ENCODE data around the gene DUSP7.

DUSP7 gene

DNA sequence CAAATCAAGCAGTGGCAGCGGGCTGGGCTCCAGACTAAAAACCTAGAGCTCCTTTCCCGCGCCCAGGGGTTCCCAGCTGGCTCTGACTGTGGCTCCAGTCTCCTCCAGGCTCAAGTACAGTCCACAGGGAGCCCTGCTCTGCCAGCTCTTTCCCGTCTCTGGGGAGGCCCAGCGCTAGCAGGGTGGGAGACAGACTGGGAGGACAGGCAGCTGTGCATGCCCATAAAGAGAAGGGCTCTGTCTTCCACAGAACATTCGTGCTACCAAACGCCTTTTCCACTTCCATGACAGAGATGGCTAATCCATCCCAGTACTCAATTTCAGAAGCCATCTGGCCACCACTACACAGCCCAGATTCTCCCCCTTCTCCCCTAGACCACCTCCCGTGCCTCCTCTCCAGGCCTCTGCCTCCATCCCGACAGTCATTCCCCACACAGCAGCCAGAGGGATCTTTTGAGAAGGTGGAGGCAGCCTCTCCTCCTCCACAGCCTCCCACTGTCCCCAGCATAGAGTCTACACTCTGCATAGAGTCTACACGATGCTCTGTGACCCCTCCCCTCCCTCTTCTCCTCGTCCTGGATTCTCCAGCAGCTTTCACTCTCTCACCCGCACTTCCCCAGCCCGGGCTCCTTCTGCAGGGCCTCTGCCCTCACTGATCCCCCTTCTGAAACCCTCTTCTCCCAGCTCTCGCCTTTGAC is 6.8 kb upstream of the DUSP7 start:
- TF ChIP-seq TAF1 (IDR thresholded peaks at IDR 0.05; ENCODE audit: borderline replicate concordance, low read depth, low read length), result no peak
- TF ChIP-seq POLR2A (IDR thresholded peaks at IDR 0.05; ENCODE audit: low read depth, low read length), result no peak
- TF ChIP-seq POLR2AphosphoS5 (IDR thresholded peaks at IDR 0.05; ENCODE audit: low read depth, low read length), result no peak
- no peak for DNase-seq (ENCODE audit: insufficient read length)
- no peak for FAIRE-seq

DNA sequence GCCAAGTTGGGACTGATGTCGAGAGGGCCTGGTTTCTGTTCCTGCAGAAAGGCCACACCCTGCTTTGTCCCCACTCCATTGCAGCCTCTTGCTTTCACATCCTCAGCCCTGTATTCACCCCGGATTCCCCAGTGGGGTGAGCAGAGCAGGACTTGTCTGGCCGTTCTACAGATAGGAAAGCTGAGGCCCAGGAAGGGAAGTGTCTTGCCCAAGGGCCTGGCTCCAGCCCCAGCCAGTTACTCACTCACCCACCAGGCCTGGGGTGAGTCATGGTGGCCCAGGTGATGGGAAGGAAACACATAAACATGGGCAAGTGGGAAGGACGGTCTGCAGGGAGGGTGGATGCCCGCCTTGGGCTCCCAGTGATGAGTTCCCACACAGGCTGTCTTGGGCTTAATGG is 6.1 kb upstream of the DUSP7 start:
- no peak for DNase-seq (ENCODE audit: insufficient read length)
- FAIRE-seq, result peak; percentile 63
- TF ChIP-seq TAF1 (IDR thresholded peaks at IDR 0.05; ENCODE audit: borderline replicate concordance, low read depth, low read length) (no peak), POLR2A (IDR thresholded peaks at IDR 0.05; ENCODE audit: low read depth, low read length) (0 out of 2 replicates have a peak, but pooled peaks have one; percentile 22)

DNA sequence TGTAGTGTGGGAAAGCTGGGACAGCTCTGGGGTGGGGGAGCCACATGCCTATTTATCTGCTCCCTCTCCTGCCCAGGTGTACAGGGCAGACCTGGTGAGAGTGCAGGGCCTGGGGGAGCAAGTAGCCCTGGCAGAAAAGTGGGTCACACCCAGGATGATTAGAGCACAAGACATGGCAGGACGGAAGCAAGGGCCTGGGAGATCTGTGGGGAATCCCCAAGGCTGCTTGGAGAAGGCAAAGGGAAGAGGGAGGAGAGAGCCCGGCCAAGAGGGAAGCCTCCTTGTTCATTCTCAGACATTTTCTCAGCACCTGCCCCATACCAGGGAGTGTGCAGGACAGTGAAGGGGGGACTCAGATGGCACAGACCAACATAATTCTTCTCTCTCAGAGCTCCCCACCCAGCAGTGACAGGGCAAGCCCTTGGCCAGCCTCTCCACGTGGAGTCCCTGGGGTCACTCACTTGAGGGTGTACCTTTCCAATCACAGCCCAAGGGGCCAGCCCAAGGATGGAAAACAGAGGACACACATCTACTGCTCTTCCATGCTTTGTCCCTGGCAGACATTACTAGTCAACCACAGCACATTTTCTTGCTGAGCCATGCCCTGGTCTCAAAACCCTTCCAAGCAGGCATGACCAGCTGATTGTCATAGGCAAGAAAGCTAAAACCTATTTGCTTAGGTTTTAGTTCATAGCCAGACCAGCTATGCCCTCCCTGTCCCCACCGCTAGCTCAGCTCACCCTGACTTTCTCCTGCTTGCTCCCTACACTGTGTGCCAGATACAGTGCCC is 4.9 kb upstream of the DUSP7 start:
- FAIRE-seq, result no peak
- no peak for DNase-seq (ENCODE audit: insufficient read length)
- TF ChIP-seq POLR2AphosphoS5 (IDR thresholded peaks at IDR 0.05; ENCODE audit: low read depth, low read length) (no peak), TAF1 (IDR thresholded peaks at IDR 0.05; ENCODE audit: borderline replicate concordance, low read depth, low read length) (no peak), POLR2A (IDR thresholded peaks at IDR 0.05; ENCODE audit: low read depth, low read length) (no peak)

DNA sequence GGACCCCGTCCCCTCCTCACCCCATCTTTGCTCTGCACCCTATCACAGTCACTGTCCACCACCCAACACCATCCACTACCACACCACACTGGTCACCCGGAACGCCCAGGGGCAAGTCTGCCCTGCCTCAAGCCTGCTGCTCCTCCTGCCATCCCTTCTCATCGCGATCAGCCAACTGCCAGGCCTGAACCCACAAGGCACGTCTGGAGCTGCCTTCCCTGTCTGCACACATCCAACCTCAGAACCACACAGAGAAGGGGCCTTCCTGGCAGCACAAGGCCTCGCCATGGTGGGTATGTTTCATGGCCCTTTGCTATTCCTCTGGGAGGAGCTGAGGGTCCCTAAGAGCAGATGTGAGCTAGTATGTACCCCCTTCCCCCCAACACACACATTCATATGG is 3.4 kb upstream of the DUSP7 start:
- TF ChIP-seq POLR2AphosphoS5 (IDR thresholded peaks at IDR 0.05; ENCODE audit: low read depth, low read length) (no peak), TAF1 (IDR thresholded peaks at IDR 0.05; ENCODE audit: borderline replicate concordance, low read depth, low read length) (no peak), POLR2A (IDR thresholded peaks at IDR 0.05; ENCODE audit: low read depth, low read length) (no peak)
- DNase-seq (ENCODE audit: insufficient read length), result no peak
- no peak for FAIRE-seq

DNA sequence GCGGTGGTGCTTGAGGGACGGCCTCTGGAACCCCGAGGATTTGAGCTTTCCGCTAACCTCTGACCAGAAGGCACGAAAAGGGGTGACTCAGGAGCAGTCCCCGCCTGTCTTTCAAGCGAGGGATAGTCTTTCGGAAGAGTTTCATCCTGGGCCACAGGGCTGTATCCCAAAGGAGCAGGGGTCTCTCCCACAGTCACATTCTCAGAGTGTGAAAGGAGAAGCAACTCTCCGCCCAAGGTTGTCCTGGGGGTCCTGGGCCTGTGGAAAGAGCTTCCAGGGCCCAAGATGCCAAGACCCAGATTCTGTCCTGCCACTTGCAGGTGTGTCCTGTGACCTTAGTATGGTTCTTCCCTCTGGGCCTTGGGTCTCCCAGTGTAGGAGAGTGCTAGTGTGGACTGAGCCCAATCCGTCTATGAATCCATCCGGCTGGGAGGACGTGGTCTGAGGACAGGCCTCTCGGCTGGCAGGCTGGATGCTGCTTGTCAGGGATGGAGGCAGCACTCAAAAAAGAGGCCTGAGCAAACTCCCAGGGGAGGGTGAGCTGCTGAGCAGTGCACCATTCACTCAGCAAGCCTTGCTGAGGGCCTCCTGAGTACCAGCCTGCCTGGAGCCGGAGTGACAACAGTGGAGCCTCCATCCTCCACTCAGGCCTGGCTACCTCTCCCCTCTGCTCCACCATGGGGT is 1.6 kb upstream of the DUSP7 start:
- DNase-seq (ENCODE audit: insufficient read length) (no peak), FAIRE-seq (no peak)
- TF ChIP-seq TAF1 (IDR thresholded peaks at IDR 0.05; ENCODE audit: borderline replicate concordance, low read depth, low read length) (no peak), POLR2AphosphoS5 (IDR thresholded peaks at IDR 0.05; ENCODE audit: low read depth, low read length) (no peak), POLR2A (IDR thresholded peaks at IDR 0.05; ENCODE audit: low read depth, low read length) (no peak)

DNA sequence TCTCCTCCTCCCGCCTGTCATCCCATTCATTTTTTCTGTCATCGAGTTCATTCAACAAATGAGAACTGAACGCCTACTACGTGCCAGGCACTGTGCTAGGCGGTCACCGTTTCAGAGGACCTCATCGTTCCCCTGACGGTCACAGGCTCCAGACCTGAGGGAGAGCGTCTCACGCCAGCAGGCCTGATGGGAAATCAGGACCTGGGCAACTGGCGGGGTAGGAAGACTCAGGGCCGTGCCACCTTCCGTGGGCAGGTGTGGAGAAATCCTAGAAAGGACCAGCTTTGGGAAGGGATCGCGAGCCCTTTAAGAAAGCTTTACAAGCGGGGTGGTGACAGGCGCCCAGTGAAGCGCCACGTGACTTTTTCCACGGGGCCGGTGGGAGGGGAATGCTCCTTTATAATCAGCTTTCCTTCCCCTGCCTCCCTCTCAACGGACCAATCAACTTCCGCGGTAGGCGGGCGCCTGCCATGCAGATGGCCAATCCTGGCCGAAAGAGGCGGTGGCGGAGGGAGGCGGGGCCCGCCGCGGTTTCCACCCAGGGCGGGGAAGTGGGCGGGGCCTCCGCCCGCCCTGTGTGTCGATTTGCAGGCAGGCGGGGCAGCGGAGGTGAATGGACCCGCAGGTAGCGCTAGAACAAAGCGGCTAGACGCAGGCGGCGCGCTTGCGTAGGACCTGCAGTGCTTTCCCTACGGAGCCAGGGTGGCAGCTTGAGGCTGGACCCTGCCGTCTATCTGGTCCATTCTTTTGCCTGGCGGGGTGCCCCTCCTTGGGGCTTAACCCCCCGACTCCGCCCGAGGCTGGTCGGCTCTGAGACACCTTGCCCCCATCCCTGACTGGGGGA is 819 bp upstream of the DUSP7 start:
- peak; percentile 99 for FAIRE-seq

DNA sequence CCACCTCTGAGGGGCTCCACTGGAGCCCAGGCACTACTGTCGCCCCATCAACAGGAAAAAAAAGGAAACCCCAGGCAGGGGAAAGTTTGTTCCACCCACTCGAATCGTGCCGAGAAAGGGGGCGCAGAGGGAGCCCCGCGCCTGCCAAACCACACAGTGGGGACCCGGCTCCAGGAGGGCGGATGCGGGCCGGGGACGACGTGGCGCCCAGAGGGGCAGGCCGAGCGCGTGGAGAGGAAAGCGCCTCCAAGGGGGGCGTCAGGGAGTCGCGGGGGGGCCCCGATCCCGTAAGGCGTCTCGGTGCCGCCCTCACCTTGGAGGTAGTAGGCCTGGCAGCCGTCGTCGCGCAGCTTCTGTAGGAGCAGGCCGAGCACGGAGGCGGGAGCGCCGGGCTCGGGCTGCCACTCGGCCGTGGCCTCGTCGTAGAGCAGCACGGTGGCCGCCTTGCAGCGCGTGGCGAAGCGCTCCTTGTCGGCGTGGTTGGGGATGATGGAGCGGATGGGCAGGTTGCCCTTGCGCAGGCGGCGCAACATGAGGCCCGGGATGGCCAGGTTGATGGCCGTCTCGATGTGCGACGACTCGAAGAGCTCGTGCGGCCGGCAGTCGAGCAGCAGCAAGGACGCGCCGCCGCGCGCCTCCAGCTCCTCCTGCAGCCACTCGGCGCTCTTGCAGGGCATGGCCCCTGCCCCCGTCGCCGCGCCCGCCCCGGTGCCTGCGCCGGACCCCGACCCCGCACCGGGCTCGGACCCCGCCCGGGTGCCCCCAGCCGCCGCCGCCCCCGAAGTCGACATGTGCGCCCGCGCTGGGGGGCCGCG is 627 bp downstream of the DUSP7 start:
- FAIRE-seq (peak; percentile 92), DNase-seq (ENCODE audit: insufficient read length) (no peak)
- TF ChIP-seq POLR2A (IDR thresholded peaks at IDR 0.05; ENCODE audit: low read depth, low read length) (peak; percentile 23; the same call in 1 of the 2 replicates), TAF1 (IDR thresholded peaks at IDR 0.05; ENCODE audit: borderline replicate concordance, low read depth, low read length) (no peak)

More for the DNA sequence above, 819 bp upstream of the DUSP7 start:
- peak; percentile 95 for DNase-seq (ENCODE audit: insufficient read length)
- TF ChIP-seq POLR2A (IDR thresholded peaks at IDR 0.05; ENCODE audit: low read depth, low read length) (no peak), TAF1 (IDR thresholded peaks at IDR 0.05; ENCODE audit: borderline replicate concordance, low read depth, low read length) (no peak), POLR2AphosphoS5 (IDR thresholded peaks at IDR 0.05; ENCODE audit: low read depth, low read length) (no peak)

DNA sequence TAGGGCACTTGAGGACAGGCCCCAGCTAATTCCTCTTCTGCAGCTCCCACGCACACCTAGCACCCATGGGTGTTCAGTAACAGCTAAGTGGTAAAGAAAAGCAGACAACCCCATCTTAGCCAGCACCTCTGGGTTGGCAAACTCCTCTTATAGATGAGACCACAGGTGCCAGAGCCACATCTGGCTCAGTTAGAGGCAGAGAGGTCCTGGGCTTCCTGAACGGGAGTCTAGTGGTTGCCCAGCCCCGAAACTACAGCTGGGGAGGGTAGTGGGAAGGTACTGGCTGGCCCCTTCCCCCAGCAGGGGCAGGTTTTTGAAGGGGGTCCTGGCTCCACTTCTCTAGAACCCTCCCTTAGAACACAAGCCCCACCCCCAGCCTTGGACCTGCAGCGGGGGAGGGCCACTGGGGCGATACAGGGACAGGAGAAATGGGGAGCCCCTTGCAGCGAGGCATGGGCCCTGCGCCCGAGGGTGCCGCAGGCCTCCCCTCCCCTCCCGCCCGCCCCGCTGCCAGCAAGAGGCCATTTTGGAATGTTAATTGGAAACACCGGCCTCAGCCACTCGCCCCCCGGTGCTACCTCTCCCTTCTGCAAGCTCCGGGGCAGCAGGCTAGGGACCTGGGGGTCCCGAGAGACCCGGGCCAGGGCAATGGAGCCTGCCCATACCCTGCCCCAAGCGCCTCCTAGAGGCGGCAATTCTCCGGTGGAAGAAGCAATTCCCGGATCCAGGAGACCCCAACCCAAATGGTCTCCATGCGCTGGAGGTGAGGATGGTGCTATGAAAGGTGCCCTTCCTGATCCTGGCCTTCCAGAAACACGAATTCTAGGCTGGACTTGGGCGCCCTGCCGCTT is 1.5 kb downstream of the DUSP7 start:
- DNase-seq (ENCODE audit: insufficient read length) (no peak), FAIRE-seq (peak; percentile 76)
- TF ChIP-seq TAF1 (IDR thresholded peaks at IDR 0.05; ENCODE audit: borderline replicate concordance, low read depth, low read length) (no peak), POLR2AphosphoS5 (IDR thresholded peaks at IDR 0.05; ENCODE audit: low read depth, low read length) (no peak), POLR2A (IDR thresholded peaks at IDR 0.05; ENCODE audit: low read depth, low read length) (no peak)
